ENCODE data around the gene PCBP3. TPM values are rescaled to one million over a fixed set of nuclear protein-coding genes. Genes with fewer than 3 reads are reported as not detected.

The PCBP3 gene
- total and polyA plus RNA-seq, 2 donors = 4.3 to 4.6 TPM

DNA sequence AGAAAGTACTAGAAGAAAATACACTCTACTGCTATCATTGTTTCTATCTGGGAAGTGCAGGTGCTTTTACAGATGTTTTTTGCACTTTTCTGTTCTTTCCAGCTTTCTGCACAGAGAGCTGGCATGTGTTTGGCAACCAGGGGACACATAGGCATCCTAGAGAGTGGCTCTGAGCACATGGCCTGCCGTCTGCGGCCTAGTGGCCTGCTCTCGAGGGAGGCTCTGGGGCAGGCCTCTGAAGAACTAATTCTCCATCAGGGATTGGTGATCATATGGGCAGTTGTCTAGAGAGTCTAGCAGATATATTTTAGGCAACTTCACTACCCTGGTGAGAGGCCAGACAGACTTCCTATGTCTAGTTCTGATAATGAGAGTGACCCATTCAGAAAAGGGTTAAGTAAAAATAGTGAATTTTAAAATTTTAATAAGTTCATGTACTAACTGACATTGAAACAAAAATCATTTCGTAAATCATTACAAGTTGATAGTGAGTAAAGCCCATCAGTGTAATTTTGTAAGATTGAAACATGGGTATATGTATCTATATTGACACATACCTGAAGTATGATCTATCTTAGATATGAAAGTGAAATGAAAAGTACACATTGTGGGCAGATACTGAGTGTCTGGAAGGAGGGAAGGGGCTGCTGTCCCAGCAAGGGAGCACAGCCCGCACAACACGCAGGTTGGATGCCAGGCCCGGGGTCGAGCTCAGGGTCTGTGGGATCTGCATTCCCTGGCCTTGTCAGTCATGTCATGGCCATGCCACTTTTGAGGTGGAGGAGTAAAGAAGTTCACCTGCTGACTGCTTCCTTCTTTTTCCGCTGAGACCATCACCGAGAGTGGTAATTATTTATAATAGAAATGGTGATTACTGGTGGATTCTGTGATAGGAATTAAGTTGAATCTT is 79.8 kb downstream of the PCBP3 start:
- no peak overlapping the region for H3K27ac ChIP-seq (ENCODE audit: low read depth)
- 90% methylated on average over 10 of the region's 10 CpGs for WGBS
- no peaks in the 10 kb centered on the region for H3K4me1 ChIP-seq (ENCODE audit: insufficient read depth)
- no peak overlapping the region for H3K4me3 ChIP-seq (ENCODE audit: low read depth, low read length)
- H3K36me3 ChIP-seq (ENCODE audit: insufficient read depth) = no peaks in the 10 kb centered on the region
- DNase-seq (ENCODE audit: extremely low spot score) = no peak

DNA sequence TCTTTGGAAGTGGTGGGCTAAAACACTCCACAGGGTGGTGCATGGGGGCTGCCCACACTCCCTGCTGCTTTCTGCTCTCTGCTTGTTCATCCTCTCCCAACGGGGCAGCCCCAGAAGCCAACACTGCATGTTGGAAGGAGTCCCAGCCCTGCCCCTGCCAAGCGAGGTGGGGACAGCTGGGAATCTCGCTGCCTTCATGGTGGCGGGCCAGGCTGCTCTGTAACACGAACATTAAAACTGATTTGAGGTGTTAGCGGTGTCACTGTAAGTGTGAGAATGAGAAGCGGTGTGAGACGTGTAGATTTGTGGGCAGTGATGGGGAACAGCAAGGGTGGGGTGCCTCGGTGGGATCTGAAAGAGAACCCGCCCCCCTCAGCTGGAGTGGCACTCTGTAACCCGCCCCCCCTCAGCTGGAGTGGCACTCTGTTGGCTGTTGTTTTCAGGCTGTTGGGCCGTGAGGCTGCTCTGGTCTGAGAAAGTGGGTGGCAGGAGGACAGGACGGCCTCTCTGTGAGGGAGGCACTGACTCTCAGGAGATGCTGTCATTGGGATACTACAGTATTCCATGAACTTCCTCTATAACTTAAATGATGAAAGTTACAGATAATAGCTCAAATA is 80.9 kb downstream of the PCBP3 start:
- no peak overlapping the region for H3K4me3 ChIP-seq (ENCODE audit: low read depth, low read length)
- no peaks in the 10 kb centered on the region for H3K4me1 ChIP-seq (ENCODE audit: insufficient read depth)
- H3K36me3 ChIP-seq (ENCODE audit: insufficient read depth) = no peaks in the 10 kb centered on the region
- 51% methylated on average over 13 of the region's 13 CpGs for WGBS
- no peak for DNase-seq (ENCODE audit: extremely low spot score)
- H3K27ac ChIP-seq (ENCODE audit: low read depth) = no peak overlapping the region

DNA sequence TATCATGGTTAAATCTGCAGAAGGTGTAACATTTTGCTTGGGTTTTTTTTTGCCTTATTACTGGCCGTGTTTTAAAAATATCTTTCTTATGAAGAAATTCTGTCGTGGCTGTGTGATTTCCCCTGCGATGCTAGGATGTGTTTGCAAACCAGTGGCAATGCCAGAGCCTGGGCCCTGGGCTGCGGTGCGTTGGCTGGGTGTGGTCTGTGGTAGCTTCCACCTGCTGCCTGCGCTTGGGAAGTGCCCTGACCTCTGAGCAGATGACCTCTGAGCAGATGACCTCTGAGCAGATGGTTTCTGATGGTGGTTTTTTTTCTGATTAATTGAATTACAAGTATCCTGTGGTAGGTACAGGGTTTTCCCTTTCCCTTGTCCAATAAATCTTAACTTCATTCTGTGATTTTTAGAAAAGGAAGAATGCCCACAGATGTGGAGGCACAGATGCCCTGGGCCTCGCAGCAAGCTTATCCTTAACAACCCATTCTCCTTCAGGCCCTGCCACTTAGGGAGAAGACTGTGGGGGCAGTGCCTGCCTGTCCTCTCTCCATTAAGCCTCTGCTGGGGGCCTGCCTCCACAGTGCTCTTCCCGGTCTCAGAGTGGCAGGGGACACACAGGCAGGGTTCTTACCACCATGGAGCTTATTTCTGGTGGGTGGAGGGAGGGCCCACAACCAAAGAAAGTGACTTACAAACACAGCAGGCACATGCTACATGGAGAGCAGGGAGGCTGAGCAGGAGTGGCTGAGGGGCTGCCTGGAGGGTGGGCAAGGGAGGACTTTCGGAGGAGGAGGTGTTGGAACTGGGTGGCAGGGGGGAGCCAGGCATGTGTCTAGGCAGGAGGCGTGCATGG is 81.7 kb downstream of the PCBP3 start:
- Histone ChIP-seq H3K4me3 (ENCODE audit: low read depth, low read length) (no peak overlapping the region), H3K4me1 (ENCODE audit: insufficient read depth) (no peaks in the 10 kb centered on the region), H3K36me3 (ENCODE audit: insufficient read depth) (no peaks in the 10 kb centered on the region), H3K27ac (ENCODE audit: low read depth) (no peak overlapping the region)
- WGBS = 90% methylated on average over 10 of the region's 10 CpGs
- no peak for DNase-seq (ENCODE audit: extremely low spot score)

DNA sequence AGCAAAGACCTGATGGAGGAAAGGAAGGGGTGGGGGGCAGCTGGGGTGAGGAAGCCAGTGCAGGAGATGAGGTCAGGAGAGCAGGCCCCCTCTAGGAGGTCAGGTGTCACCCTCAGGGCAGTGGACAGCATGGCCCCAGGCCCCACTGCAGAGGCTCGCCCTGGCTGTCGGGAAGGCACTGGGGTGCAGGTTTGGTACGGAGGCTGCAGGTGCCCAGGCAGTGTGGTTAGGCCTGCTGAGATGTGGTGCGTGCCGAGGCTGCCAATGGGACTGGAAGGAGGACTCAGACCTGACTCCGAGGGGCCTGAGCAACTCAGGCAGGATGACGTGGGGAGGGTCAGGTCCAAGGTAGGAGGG is 82.3 kb downstream of the PCBP3 start:
- Histone ChIP-seq H3K4me1 (ENCODE audit: insufficient read depth) (no peaks in the 10 kb centered on the region), H3K4me3 (ENCODE audit: low read depth, low read length) (no peak overlapping the region), H3K36me3 (ENCODE audit: insufficient read depth) (no peaks in the 10 kb centered on the region), H3K27ac (ENCODE audit: low read depth) (no peak overlapping the region)
- no peak for DNase-seq (ENCODE audit: extremely low spot score)
- 94% methylated on average over 6 of the region's 7 CpGs for WGBS

DNA sequence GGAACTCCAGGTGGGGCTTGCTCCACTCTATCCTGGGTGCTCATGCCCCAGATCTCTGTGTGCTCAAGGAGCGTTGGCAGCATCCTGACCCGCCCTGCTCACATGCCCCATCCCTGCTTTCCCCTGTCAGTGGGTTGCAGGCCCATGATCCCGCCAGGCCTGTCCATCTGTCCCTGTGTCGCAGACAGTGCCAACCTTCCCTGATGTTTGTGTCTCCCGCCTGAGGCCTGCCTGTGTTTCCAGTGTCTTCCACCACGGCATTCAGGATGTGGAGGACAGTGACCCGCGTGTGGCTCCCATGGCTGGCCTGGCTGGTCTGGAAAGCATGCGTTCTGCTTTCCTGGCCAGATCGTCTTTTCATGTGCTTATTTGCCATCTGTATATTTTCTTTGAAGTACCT is 82.9 kb downstream of the PCBP3 start:
- no peak overlapping the region for H3K27ac ChIP-seq (ENCODE audit: low read depth)
- H3K4me3 ChIP-seq (ENCODE audit: low read depth, low read length) = no peak overlapping the region
- DNase-seq (ENCODE audit: extremely low spot score) = no peak
- no peaks in the 10 kb centered on the region for H3K36me3 ChIP-seq (ENCODE audit: insufficient read depth)
- 82% methylated on average over 10 of the region's 10 CpGs for WGBS
- no peaks in the 10 kb centered on the region for H3K4me1 ChIP-seq (ENCODE audit: insufficient read depth)

DNA sequence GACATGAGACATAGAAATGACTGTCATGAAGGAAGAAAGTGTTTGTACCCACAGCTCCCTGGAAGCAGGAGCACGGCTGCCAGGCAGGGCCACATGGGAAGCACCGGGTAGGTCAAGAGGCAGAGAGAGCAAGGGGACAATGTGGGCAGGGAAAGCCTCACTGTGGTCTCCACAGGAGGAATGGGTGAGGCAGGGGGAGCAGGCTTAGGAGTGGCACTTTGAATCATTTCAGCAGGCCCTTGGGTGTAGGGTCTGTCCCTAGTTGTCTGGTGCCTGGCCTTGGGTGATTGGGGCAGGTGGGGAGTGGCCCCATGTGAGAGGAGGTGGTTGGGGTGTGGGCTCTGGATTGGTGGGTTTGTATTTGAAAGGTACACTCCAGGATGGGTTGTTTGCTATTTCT is 83.9 kb downstream of the PCBP3 start:
- Histone ChIP-seq H3K4me1 (ENCODE audit: insufficient read depth) (no peaks in the 10 kb centered on the region), H3K27ac (ENCODE audit: low read depth) (no peak overlapping the region), H3K36me3 (ENCODE audit: insufficient read depth) (no peaks in the 10 kb centered on the region), H3K4me3 (ENCODE audit: low read depth, low read length) (no peak overlapping the region)
- no peak for DNase-seq (ENCODE audit: extremely low spot score)
- WGBS = 69% methylated on average over 2 of the region's 2 CpGs

DNA sequence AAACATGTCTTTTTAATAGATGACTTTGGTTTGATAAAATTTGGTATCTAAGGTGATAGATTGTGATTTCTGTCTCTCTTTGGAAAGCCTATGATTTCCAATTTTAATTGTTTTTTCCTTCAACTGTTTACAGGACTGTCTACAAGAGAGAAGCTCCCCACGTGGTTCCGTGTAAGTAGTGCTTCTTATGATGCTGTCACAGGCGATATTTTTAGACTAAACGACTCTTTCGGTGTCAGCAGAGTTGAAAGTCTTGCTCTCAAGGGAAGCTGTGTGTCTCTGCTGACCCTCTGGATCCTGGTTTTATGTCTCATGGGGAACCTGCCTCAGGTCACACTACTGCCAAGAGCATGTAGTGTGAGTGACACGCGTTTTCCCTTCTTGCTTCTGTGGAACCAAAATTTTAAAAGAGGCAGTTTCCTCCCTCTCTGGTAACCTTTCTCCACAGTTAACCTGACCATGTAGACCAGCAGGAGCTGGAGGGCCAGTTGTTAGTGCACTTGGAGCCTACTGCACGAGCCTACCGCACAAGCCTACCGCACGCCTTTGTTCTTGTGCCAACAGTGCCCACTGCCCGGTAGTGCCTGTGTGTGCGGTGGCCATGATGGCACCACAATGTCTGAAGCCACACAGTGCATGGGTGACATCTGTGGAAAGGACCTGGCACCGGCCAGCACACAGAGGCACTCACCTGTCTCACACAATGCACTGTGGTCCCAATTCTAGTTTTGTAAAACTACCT is 91.9 kb downstream of the PCBP3 start:
- Histone ChIP-seq H3K4me1 (ENCODE audit: insufficient read depth) (no peaks in the 10 kb centered on the region), H3K27ac (ENCODE audit: low read depth) (no peak overlapping the region), H3K4me3 (ENCODE audit: low read depth, low read length) (no peak overlapping the region), H3K36me3 (ENCODE audit: insufficient read depth) (no peaks in the 10 kb centered on the region)
- no peak for DNase-seq (ENCODE audit: extremely low spot score)
- WGBS = 82% methylated on average over 14 of the region's 14 CpGs

DNA sequence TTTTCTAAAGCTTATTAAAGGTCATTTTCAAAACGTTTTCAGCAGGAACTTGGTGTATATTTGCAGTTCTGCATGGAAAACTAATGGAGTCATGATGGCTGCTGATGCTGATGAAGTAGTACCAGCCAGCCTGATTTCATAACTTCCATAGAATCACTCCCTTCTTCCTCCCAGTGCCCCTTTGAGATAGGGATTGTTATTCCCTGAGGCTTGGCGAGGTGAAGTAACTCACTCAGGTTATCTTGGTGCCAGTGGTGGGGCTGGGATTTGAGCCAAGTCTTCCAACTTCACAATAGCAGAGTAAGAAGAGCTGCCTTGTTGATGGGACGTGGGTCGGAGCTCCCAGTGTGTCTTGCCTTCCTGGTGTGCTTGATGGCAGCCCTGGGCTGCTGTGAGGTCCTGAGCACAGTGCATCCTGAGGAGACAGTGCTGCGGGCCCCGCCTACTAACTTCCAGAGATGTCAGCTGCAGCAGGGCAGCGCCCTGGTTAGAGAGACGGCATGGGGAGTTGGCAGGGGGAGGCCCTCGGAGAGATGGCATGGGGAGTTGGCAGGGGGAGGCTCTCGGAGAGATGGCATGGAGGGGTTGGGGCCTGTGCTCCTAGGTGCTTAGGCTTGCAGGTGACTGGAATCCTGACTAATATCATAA is 92.6 kb downstream of the PCBP3 start:
- Histone ChIP-seq H3K27ac (ENCODE audit: low read depth) (no peak overlapping the region), H3K4me3 (ENCODE audit: low read depth, low read length) (no peak overlapping the region), H3K4me1 (ENCODE audit: insufficient read depth) (no peaks in the 10 kb centered on the region), H3K36me3 (ENCODE audit: insufficient read depth) (no peaks in the 10 kb centered on the region)
- no peak for DNase-seq (ENCODE audit: extremely low spot score)
- WGBS = 57% methylated on average over 10 of the region's 10 CpGs

DNA sequence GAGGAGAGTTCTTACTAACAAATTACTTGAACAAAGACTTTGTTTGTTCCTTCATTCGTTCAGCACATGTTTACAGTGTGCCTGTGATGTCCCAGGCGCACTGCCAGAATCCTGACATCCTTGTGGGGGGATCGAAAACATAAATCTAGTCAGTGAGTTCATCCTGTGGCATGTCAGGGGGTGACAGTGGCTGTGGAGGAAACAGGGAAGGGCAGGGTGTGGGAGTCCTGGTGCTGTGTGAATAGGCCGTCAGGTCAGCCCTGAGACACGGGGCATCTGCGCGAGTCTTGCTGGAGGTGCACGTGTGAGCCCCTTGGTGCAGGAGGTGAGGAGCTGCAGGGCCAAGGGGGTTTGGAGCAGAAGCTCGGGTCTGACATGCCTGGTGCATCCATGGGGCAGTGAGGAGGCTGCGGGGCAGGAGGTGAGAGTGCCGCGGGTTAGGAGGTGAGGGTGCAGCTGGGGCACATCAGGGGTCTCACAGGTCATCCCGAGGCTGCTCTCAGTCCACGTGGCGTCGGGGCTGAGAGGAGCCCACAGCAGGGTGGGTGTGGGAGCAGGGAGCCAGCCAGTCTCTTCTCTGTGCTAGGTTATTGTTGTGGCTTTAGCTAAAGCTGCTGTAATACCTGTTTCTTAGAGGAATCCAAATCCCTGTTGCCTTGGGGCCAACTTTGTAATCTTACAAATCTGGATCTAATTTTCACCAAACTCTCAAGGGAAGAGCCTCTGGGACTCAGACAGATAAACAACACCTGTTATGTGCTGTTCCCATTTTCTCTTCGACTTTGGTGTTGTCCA is 93.4 kb downstream of the PCBP3 start:
- Histone ChIP-seq H3K4me3 (ENCODE audit: low read depth, low read length) (no peak overlapping the region), H3K36me3 (ENCODE audit: insufficient read depth) (no peaks in the 10 kb centered on the region), H3K4me1 (ENCODE audit: insufficient read depth) (no peaks in the 10 kb centered on the region), H3K27ac (ENCODE audit: low read depth) (no peak overlapping the region)
- no peak for DNase-seq (ENCODE audit: extremely low spot score)
- 46% methylated on average over 17 of the region's 17 CpGs for WGBS

DNA sequence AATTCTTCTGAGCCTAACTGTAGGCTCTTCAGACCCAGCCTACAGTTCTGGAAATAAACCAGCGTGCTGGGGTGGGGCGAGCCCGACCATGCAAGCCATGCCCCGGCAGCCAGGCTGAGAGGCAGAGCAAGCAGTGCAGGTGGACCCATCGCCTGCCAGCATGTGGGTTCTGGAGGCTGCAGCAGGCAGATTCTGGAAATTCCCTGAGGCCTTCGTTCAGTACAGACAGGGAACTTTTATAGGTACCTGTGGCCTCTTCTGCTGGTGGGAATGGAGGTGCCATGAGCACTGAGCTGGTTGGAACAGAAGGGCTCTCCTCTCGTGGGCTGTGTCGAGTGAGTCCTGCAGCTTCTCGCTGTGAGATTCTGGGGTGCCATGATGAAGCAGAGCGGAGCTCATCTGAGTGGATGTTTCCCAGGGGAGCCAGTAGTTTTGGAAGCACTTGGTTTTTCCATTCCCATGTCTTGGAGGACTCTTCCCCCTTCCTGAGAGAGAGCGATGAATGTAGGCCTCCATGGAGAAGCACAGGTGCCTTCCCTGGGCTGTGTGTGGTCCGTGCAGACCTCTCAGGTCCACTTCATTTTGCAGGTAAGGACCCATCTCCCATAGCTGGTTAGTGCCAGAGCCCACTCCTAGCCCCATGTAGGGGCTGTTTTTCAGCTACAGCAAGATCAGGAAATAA is 94.1 kb downstream of the PCBP3 start:
- H3K36me3 ChIP-seq (ENCODE audit: insufficient read depth) = no peaks in the 10 kb centered on the region
- WGBS = 82% methylated on average over 12 of the region's 12 CpGs
- H3K4me1 ChIP-seq (ENCODE audit: insufficient read depth) = no peaks in the 10 kb centered on the region
- no peak for DNase-seq (ENCODE audit: extremely low spot score)
- no peak overlapping the region for H3K27ac ChIP-seq (ENCODE audit: low read depth)
- no peak overlapping the region for H3K4me3 ChIP-seq (ENCODE audit: low read depth, low read length)

DNA sequence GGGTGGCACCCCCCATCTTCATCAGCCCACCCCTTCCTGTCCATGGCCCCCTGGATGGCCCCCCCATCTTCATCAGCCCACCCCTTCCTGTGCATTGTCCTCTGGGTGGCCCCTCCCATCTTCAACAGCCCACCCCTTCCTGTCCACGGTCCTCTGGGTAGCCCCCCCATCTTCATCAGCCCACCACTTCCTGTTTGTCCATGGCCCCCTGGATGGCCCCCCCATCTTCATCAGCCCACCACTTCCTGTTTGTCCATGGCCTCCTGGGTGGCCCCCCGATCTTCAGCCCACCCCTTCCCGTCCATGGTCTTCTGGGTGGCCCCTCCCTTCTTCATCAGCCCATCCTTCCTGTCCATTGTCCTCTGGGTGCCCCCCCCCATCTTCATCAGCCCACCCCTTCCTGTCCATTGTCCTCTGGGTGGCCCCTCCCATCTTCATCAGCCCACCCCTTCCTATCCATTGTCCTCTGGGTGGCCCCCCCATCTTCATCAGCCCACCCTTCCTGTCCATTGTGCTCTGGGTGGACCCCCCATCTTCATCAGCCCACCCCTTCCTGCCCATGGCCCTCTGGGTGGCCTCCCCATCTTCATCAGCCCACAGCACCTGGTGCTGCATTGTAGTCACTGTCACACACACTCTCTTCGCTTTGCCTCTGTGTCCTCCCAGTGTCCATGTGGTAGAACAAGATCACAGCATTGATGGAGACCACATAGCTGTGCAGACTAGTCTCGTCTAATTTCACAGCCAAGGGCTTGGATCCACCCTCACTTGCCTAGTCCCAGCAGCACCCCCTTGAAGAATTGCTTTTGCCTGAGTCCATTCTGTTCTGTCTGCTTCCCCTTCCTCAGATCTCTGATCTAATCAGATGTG is 95.9 kb downstream of the PCBP3 start:
- no peak for DNase-seq (ENCODE audit: extremely low spot score)
- 63% methylated on average over 5 of the region's 5 CpGs for WGBS
- H3K4me1 ChIP-seq (ENCODE audit: insufficient read depth) = no peaks in the 10 kb centered on the region
- no peaks in the 10 kb centered on the region for H3K36me3 ChIP-seq (ENCODE audit: insufficient read depth)
- H3K27ac ChIP-seq (ENCODE audit: low read depth) = no peak overlapping the region
- no peak overlapping the region for H3K4me3 ChIP-seq (ENCODE audit: low read depth, low read length)
